T-helper 2 cell treated with Interferon-gamma antibody and Interleukin-4, amounts not matched to agents 100 ng/mL and 5 ng/mL, for 36 hours (primary cell): ENCODE results near the gene RCC1. TPM values are rescaled to one million over a fixed set of nuclear protein-coding genes. Genes with fewer than 3 reads are reported as not detected.
"Not testable (repeated sequence)": the region's sequence is repeated elsewhere in the genome, so short reads cannot be mapped to it uniquely, and the experiment has no call there.

Experiments used
- intact Hi-C: fragments of 100-400 bp; cut with micrococcal nuclease; formaldehyde crosslinking; loops from one replicate; pipeline ENCODE4 v1.15.1; 2023
- total RNA-seq: library from RNA; stranded (reverse); gene quantifications from 2 replicates; pipeline ENCODE4 v1.2.3, GENCODE V29; 2022

The RCC1 gene, protein sequence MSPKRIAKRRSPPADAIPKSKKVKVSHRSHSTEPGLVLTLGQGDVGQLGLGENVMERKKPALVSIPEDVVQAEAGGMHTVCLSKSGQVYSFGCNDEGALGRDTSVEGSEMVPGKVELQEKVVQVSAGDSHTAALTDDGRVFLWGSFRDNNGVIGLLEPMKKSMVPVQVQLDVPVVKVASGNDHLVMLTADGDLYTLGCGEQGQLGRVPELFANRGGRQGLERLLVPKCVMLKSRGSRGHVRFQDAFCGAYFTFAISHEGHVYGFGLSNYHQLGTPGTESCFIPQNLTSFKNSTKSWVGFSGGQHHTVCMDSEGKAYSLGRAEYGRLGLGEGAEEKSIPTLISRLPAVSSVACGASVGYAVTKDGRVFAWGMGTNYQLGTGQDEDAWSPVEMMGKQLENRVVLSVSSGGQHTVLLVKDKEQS
- 79.6 and 82.6 TPM in 2 replicates for total RNA-seq

- intact Hi-C loops = loop anchor here (1.0 to 5.0 kb wide), 11 partner anchors 13 to 677 kb away; partner anchors contain the start of genes GMEB1, MED18, PHACTR4 and SESN2
These were observed at the start of gene RCC1 for GRCh38 chr1:28505406-28506187. Gene RCC1, plus strand, starts transcription at chr1:28506043. Its CDS starts 23,824 bp downstream, at chr1:28529867.

DNA sequence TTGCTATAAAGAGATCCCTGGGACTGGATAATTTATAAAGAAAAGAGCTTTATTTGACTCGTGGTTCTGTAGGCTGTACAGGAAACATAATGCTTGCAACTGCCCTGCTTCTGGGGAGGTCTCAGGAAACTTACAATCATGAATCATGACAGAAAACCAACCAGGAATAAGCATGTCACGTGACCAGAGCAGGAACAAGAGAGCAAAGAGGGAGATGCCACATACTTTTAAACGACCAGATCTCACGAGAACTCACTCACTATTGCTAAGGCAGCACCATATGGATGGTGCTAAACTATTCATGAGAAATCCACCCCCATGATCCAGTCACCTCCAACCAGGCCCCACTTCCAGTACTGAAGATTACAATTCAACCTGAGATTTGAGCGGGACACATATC, 49.8 kb upstream of the RCC1 start:
- intact Hi-C loops = no loop called here

DNA sequence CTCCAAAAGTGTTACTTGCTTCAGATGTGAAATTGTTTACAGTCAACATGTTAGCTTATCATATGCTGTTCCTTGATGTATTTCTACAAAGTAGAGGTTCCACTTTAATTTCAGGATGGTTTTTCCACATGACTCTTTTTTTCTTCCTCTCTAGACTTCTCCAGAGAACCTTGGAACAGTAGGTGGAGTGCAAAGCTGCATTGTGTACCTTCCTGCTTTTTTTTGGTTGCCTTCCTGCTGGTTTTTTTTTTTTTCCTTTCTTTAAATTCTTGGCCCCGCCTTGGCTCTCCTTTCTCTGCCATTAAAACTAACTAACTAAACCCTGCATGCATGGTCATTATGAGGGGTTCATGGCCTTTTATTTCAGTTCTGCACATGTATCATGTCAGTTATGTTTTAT, 48.2 kb upstream of the RCC1 start:
- intact Hi-C loops = no loop called here

GRCh38 chr1:28458237-28459228, 47.3 kb upstream of the RCC1 start:
- intact Hi-C loops = no loop called here

- intact Hi-C loops = no loop called here
These were observed 39.5 kb upstream of the RCC1 start for GRCh38 chr1:28466226-28466778.

GRCh38 chr1:28470146-28470545, 35.7 kb upstream of the RCC1 start:
- intact Hi-C loops = no loop called here

GRCh38 chr1:28479497-28479896, 26.3 kb upstream of the RCC1 start:
- intact Hi-C loops = not testable (repeated sequence)

DNA sequence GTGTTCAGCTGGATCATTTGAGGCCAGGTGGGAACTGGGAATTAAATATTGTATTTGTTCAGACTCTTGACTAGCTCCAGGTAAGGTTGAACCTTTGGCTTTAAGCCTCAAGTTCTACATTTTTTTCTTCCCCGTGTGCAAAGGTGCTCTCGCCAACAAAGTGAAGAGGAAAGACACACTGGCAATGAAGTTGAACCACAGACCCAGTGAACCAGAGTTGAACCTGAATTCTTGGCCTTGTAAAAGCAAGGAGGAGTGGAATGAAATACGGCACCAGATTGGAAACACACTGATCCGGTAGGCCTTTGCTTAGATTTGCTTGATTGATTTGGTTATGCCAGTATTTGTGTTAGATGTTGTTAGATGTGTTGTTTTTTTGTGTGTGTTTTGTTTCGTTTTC, 25.5 kb upstream of the RCC1 start:
- intact Hi-C loops = no loop called here

DNA sequence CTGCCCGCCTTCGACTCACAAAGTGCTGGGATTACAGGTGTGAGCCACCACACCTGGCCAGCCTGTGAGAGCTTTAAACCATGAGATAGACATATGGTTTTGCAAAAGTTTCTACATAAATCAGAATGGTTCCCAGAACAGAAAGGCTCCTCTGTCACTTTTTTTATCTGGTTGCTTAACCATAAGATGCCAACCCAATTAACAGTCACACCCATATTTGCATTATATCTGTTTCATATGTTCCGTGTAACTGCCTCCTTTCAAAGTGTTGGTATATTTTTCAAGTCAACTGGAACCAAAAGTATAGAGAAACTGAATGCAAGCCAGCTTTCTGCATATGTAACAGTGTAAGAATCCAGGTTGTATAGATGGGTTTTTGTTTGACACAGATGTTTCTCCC, 23.7 kb upstream of the RCC1 start:
- intact Hi-C loops = no loop called here

GRCh38 chr1:28482702-28483101, 23.1 kb upstream of the RCC1 start:
- intact Hi-C loops = no loop called here

DNA sequence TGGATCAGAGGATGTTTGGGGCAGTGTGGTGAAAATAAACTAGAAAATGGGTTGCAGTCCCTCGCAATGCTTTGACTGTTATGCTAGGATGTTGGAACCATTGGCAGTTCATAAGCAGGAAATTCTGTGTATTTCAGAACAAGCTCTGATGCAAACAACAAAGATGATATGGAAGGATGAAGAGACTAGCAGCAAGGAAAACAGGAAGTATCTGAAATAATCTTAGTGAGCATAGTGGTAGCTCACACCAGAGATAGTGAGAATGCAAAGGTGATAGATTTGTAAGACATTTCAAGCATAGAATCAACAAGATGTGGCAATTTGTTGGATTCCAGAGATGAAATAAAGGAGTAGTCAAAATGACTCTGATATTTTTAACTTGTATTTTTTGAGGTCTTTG, 11.1 kb upstream of the RCC1 start:
- intact Hi-C loops = no loop called here

GRCh38 chr1:28499553-28499952, 6.3 kb upstream of the RCC1 start:
- intact Hi-C loops = no loop called here

DNA sequence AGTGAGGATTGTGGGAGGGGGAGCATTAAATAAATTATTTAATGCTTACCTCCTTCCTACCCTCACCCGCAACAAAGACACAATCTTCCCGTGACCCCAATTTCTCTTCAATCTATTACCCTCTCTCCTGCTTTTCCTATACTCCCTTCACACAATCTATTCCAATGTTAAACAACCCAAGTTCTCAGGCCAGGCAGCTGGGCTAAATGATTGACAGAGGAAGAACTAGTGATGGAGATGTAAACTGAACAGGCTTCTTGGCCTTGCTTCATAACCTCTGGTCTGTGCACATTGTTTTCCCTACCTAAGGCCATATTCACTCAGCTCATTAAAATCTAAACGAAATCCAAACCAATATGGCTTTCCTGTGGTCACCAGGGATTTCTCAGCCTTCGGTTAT, 3.9 kb upstream of the RCC1 start:
- intact Hi-C loops = no loop called here

GRCh38 chr1:28503117-28503516, 2.7 kb upstream of the RCC1 start:
- intact Hi-C loops = no loop called here

DNA sequence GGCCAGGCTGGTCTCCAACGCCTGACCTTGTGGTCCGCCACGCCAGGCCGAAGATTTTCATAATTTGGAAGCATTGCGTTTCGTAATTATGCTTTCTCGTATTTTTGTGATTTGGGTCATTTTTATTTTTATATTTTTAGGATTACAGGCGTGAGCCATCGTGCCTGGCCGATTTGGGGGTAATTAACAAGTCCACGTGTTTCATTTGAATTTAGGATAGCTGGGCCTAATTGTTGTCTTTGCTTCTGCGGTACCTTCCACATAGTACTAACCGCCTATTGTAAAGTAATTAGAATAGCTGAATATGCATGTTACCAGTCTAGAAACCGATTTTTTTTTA, 1.0 kb downstream of the RCC1 start:
- intact Hi-C loops = loop anchor here (2.0 to 5.0 kb wide), 5 partner anchors 74 to 675 kb away; partner anchors contain the start of genes PHACTR4, SRSF4 and TAF12

GRCh38 chr1:28507247-28507645, 1.4 kb downstream of the RCC1 start:
- intact Hi-C loops = loop anchor here (2.0 to 5.0 kb wide), 5 partner anchors 74 to 675 kb away; partner anchors contain the start of genes PHACTR4, SRSF4 and TAF12

GRCh38 chr1:28507646-28508434, 2.0 kb downstream of the RCC1 start:
- intact Hi-C loops = loop anchor here (2.0 to 5.0 kb wide), 5 partner anchors 73 to 674 kb away; partner anchors contain the start of genes PHACTR4, SRSF4 and TAF12

DNA sequence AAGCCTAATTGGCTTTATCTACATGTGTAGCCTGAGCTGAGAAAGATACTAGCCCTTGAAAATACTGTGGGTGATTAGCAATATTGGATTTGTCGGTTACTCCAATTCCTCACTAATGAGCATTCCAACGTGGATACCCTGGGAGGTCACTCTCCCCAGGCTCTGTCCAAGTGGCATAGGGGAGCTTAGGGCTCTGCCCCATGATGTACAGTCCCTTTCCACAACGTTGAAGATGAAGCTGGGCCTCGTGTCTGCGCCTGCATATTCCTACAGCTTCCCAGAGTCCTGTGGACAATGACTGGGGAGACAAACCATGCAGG, 2.6 kb downstream of the RCC1 start:
- intact Hi-C loops = loop anchor here (5.0 kb wide), 3 partner anchors 134 to 674 kb away; partner anchors contain the start of genes PHACTR4, SRSF4 and TAF12

- intact Hi-C loops = loop anchor here (5.0 kb wide), 3 partner anchors 133 to 673 kb away; partner anchors contain the start of genes PHACTR4, SRSF4 and TAF12
These were observed 3.9 kb downstream of the RCC1 start for GRCh38 chr1:28509705-28510272.
